Measurements from ENCODE around the gene ACOXL.

The ACOXL gene

GRCh38 chr2:111053266-111053665 lies 320.9 kb downstream of the ACOXL start:
- TF ChIP-seq EZH2 (IDR thresholded peaks at IDR 0.05; ENCODE audit: borderline replicate concordance, low read length), result no peak
- TF ChIP-seq, protein P1, sequence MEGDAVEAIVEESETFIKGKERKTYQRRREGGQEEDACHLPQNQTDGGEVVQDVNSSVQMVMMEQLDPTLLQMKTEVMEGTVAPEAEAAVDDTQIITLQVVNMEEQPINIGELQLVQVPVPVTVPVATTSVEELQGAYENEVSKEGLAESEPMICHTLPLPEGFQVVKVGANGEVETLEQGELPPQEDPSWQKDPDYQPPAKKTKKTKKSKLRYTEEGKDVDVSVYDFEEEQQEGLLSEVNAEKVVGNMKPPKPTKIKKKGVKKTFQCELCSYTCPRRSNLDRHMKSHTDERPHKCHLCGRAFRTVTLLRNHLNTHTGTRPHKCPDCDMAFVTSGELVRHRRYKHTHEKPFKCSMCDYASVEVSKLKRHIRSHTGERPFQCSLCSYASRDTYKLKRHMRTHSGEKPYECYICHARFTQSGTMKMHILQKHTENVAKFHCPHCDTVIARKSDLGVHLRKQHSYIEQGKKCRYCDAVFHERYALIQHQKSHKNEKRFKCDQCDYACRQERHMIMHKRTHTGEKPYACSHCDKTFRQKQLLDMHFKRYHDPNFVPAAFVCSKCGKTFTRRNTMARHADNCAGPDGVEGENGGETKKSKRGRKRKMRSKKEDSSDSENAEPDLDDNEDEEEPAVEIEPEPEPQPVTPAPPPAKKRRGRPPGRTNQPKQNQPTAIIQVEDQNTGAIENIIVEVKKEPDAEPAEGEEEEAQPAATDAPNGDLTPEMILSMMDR (IDR thresholded peaks at IDR 0.05; ENCODE audit: low read length), result no peak
- no peaks in the 10 kb centered on the region for H3K9me2 ChIP-seq (ENCODE audit: low read depth, low read length)
- no peak overlapping the region for H3K4me3 ChIP-seq (ENCODE audit: low read depth, low read length, poor library complexity, severe bottlenecking)
- H3K9ac ChIP-seq (ENCODE audit: low read length), result no peak overlapping the region
- H3K9me3 ChIP-seq (ENCODE audit: low read length), result no peaks in the 10 kb centered on the region
- H3K4me1 ChIP-seq (ENCODE audit: insufficient read depth, low read length, severe bottlenecking), result peaks cover 35% of the 10 kb centered on the region
- H3F3A ChIP-seq (ENCODE audit: insufficient read depth, low read length), result no peaks in the 10 kb centered on the region
- no peak overlapping the region for H3K4me2 ChIP-seq (ENCODE audit: low read length)
- H3K36me3 ChIP-seq (ENCODE audit: insufficient read depth, low read length), result no peaks in the 10 kb centered on the region
- H3K27ac ChIP-seq (ENCODE audit: low read depth, low read length, poor library complexity, severe bottlenecking), result no peak overlapping the region
- H4K20me1 ChIP-seq (ENCODE audit: insufficient read depth, low read length), result no peaks in the 10 kb centered on the region
- H3K79me2 ChIP-seq (ENCODE audit: insufficient read depth, low read length), result no peaks in the 10 kb centered on the region
- no peak overlapping the region for H2AFZ ChIP-seq (ENCODE audit: low read length)
- H3K27me3 ChIP-seq (ENCODE audit: insufficient read depth, low read length), result peaks cover 4% of the 10 kb centered on the region; the same call in 1 of the 2 replicates

DNA sequence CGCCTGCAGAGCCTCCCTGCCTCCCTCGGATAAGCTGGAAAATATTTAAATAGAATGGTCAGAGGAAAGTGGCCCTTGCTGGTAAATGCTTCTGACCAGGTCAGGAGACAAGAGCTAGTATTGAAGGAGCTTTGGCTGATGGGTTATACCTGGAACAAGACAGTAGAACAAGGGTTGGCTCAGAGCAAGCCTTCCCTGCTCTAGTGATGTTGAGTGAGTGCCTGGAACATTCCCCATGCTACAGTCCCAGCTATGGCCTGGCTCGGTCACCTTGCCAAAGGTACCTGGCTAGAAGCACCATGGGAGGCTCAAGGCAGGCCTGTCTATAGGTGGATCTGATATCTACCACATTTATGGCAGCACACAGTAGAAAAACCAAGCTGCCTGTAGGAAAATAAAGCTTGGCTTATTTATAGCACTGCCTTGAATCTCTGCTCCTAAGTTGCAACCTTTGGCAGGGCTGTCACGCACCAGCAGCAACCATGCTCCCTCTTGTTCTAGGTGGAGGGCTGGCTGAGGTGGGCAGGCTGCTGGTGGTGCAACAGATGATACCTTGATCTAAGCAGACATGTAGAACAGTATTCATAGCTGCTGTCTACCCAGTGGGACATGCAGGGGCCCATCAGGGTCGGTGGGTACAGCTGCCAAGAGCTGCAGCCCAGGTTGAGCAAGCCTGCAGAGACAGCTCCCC lies 321.6 kb downstream of the ACOXL start:
- H3K27ac ChIP-seq (ENCODE audit: low read depth, low read length, poor library complexity, severe bottlenecking), result no peak overlapping the region
- H3K9me2 ChIP-seq (ENCODE audit: low read depth, low read length), result no peaks in the 10 kb centered on the region
- H3K4me1 ChIP-seq (ENCODE audit: insufficient read depth, low read length, severe bottlenecking), result peaks cover 35% of the 10 kb centered on the region
- no peak overlapping the region for H2AFZ ChIP-seq (ENCODE audit: low read length)
- H3K4me3 ChIP-seq (ENCODE audit: low read depth, low read length, poor library complexity, severe bottlenecking), result no peak overlapping the region
- H3K27me3 ChIP-seq (ENCODE audit: insufficient read depth, low read length), result peaks cover 4% of the 10 kb centered on the region; the same call in 1 of the 2 replicates
- no peak overlapping the region for H3K9ac ChIP-seq (ENCODE audit: low read length)
- TF ChIP-seq EZH2 (IDR thresholded peaks at IDR 0.05; ENCODE audit: borderline replicate concordance, low read length), result no peak
- TF ChIP-seq, protein P1 (IDR thresholded peaks at IDR 0.05; ENCODE audit: low read length), result no peak
- H3K9me3 ChIP-seq (ENCODE audit: low read length), result no peaks in the 10 kb centered on the region
- no peak overlapping the region for H3K4me2 ChIP-seq (ENCODE audit: low read length)
- H3F3A ChIP-seq (ENCODE audit: insufficient read depth, low read length), result no peaks in the 10 kb centered on the region
- H3K79me2 ChIP-seq (ENCODE audit: insufficient read depth, low read length), result no peaks in the 10 kb centered on the region
- no peaks in the 10 kb centered on the region for H3K36me3 ChIP-seq (ENCODE audit: insufficient read depth, low read length)
- H4K20me1 ChIP-seq (ENCODE audit: insufficient read depth, low read length), result no peaks in the 10 kb centered on the region

- Histone ChIP-seq H4K20me1 (ENCODE audit: insufficient read depth, low read length) (no peaks in the 10 kb centered on the region), H3K9me2 (ENCODE audit: low read depth, low read length) (no peaks in the 10 kb centered on the region), H3F3A (ENCODE audit: insufficient read depth, low read length) (no peaks in the 10 kb centered on the region), H3K4me1 (ENCODE audit: insufficient read depth, low read length, severe bottlenecking) (peaks cover 24% of the 10 kb centered on the region), H3K27ac (ENCODE audit: low read depth, low read length, poor library complexity, severe bottlenecking) (no peak overlapping the region), H3K36me3 (ENCODE audit: insufficient read depth, low read length) (no peaks in the 10 kb centered on the region), H3K9me3 (ENCODE audit: low read length) (no peaks in the 10 kb centered on the region), H2AFZ (ENCODE audit: low read length) (no peak overlapping the region), H3K27me3 (ENCODE audit: insufficient read depth, low read length) (peaks cover 4% of the 10 kb centered on the region; the same call in 1 of the 2 replicates), H3K79me2 (ENCODE audit: insufficient read depth, low read length) (no peaks in the 10 kb centered on the region), H3K9ac (ENCODE audit: low read length) (no peak overlapping the region), H3K4me3 (ENCODE audit: low read depth, low read length, poor library complexity, severe bottlenecking) (no peak overlapping the region), H3K4me2 (ENCODE audit: low read length) (no peak overlapping the region)
- TF ChIP-seq, protein P1 (IDR thresholded peaks at IDR 0.05; ENCODE audit: low read length), result no peak
- no peak for TF ChIP-seq EZH2 (IDR thresholded peaks at IDR 0.05; ENCODE audit: borderline replicate concordance, low read length)
These were observed 322.7 kb downstream of the ACOXL start for GRCh38 chr2:111054791-111055691.
